HCT116 (cell line): Measurements from ENCODE around the gene EYA2.

Experiments
- CEBPB ChIP-seq: IDR thresholded peaks from 2 replicates; pipeline ENCODE4 v1.6.1; 2012; ENCODE audit warnings: low read depth
- EGR1 ChIP-seq: IDR thresholded peaks from 2 replicates; pipeline ENCODE4 v1.6.1; 2012; ENCODE audit warnings: low read depth
- JUND ChIP-seq: IDR thresholded peaks from 2 replicates; pipeline ENCODE4 v1.6.1; 2012
- POLR2A ChIP-seq: IDR thresholded peaks from 2 replicates; pipeline ENCODE4 v1.7.0; 2011; ENCODE audit warnings: borderline replicate concordance; ENCODE audit not compliant: insufficient read depth, insufficient read length; ENCODE audit errors: extremely low read depth
- RAD21 ChIP-seq: IDR thresholded peaks from 2 replicates; pipeline ENCODE4 v1.6.1; 2012; ENCODE audit warnings: low read depth, mild to moderate bottlenecking
- SIN3A ChIP-seq: IDR thresholded peaks from 2 replicates; pipeline ENCODE4 v1.6.1; 2012; ENCODE audit warnings: low read depth
- SRF ChIP-seq: IDR thresholded peaks from 2 replicates; pipeline ENCODE4 v1.6.1; 2012; ENCODE audit warnings: low read depth
- TCF7L2 ChIP-seq: IDR thresholded peaks from 2 replicates; pipeline ENCODE4 v1.7.0; 2011; ENCODE audit warnings: borderline replicate concordance, inconsistent platforms; ENCODE audit not compliant: insufficient read depth, insufficient read length; ENCODE audit errors: extremely low read depth
- TF ChIP-seq, protein P1 (sequence below), 3 experiments: fragments of 200-600 bp in 1 of 3; sonication (generic) in 1 of 3; IDR thresholded peaks in 2 of 3; conservative IDR thresholded peaks in 1 of 3; 2 replicates each; pipeline ENCODE4 v1.5.1; 2012 to 2017; ENCODE audit warnings: low read depth in 2 of 3, low read length in 2 of 3, antibody characterized with exemption in 1 of 3, borderline replicate concordance in 1 of 3, control low read depth in 1 of 3, mild to moderate bottlenecking in 1 of 3, mixed read lengths in 1 of 3, mixed run types in 1 of 3, moderate library complexity in 1 of 3; ENCODE audit not compliant: insufficient read depth in 1 of 3
- TF ChIP-seq, protein P2 (sequence below): IDR thresholded peaks from 2 replicates; pipeline ENCODE4 v1.6.1; 2012

DNA sequence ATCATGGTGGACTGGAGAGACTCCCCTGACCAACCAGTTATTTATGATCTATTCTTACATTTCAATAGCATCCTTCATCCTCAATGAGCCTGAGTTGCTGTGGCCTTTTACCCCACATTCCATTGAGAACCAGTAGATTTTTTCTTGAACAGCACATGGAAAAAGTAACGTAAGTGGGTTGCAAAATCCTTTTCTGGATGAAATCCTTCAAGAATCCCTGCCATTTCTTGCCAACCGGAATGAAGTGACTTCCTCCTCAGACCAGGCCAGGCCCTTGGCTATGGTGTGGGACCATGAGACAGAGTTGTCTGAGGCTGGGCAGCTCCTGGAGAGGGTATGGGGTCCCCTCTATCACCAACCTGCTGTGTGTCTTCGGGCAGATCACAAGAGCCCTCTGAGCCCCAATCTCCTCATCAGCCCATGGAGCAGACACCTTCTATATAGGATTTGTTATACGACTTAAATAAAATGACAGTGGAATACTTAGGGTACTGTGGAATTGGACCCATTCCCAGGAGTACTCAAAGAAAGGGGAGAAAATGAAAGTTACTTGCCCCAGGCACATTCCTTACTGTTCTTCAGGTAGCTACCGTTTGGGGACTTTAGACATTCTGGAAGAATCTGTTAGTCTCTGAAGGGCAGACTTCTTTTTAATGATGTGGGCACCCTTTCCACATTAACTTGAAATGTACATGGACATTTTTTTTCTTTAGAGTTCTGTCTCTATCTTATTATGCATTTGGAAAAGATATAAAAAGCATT is 10.9 kb downstream of the EYA2 start:
- TF ChIP-seq, protein P1, sequence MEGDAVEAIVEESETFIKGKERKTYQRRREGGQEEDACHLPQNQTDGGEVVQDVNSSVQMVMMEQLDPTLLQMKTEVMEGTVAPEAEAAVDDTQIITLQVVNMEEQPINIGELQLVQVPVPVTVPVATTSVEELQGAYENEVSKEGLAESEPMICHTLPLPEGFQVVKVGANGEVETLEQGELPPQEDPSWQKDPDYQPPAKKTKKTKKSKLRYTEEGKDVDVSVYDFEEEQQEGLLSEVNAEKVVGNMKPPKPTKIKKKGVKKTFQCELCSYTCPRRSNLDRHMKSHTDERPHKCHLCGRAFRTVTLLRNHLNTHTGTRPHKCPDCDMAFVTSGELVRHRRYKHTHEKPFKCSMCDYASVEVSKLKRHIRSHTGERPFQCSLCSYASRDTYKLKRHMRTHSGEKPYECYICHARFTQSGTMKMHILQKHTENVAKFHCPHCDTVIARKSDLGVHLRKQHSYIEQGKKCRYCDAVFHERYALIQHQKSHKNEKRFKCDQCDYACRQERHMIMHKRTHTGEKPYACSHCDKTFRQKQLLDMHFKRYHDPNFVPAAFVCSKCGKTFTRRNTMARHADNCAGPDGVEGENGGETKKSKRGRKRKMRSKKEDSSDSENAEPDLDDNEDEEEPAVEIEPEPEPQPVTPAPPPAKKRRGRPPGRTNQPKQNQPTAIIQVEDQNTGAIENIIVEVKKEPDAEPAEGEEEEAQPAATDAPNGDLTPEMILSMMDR (IDR thresholded peaks at IDR 0.05 in 2 of 3, conservative IDR thresholded peaks at IDR 0.05 in 1 of 3; ENCODE audit: borderline replicate concordance in 1 of 3, insufficient read depth in 1 of 3, low read depth in 2 of 3, low read length in 2 of 3): no peak
- TF ChIP-seq EGR1: no peak
- TF ChIP-seq SIN3A: no peak
- TF ChIP-seq SRF: no peak
- TF ChIP-seq POLR2A: no peak
- no peak for TF ChIP-seq JUND
- TF ChIP-seq RAD21: no peak
- TF ChIP-seq, protein P2, sequence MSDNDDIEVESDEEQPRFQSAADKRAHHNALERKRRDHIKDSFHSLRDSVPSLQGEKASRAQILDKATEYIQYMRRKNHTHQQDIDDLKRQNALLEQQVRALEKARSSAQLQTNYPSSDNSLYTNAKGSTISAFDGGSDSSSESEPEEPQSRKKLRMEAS: no peak
- TF ChIP-seq TCF7L2: no peak
- no peak for TF ChIP-seq CEBPB
